Ascending aorta (tissue), 2 donors: Measurements from ENCODE around the gene SCN7A. TPM values are rescaled to one million over a fixed set of nuclear protein-coding genes. Genes with fewer than 3 reads are reported as not detected.
"Not testable (repeated sequence)": the region's sequence is repeated elsewhere in the genome, so short reads cannot be mapped to it uniquely, and the experiment has no call there.

Experiments used
- DNase-seq, 2 donors: peaks; one replicate each; pipeline ENCODE4 v3.0.0-alpha.2; 2019; ENCODE audit warnings: low spot score in 2 of 2
- H3K27ac ChIP-seq, 2 donors: fragments of 200-600 bp; sonication (generic); one replicate each; pipeline ENCODE4 v1.5.1; 2016 to 2017; ENCODE audit warnings: mild to moderate bottlenecking in 1 of 2
- H3K27me3 ChIP-seq: fragments of 200-600 bp; sonication (generic); one replicate; pipeline ENCODE4 v1.5.1; 2017
- H3K36me3 ChIP-seq, 2 donors: fragments of 200-600 bp; sonication (generic); one replicate each; pipeline ENCODE4 v1.5.1; 2016
- H3K4me1 ChIP-seq, 2 donors: fragments of 200-600 bp; sonication (generic); one replicate each; pipeline ENCODE4 v1.5.1; 2016 to 2017; ENCODE audit warnings: mild to moderate bottlenecking in 1 of 2
- H3K4me3 ChIP-seq, 2 donors: fragments of 200-600 bp; sonication (generic); one replicate each; pipeline ENCODE4 v1.5.1; 2016 to 2017; ENCODE audit warnings: mild to moderate bottlenecking in 1 of 2
- H3K9me3 ChIP-seq, 2 donors: fragments of 200-600 bp; sonication (generic); one replicate each; pipeline ENCODE4 v1.5.1; 2016
- intact Hi-C: fragments of 100-400 bp; cut with DNase I; formaldehyde crosslinking; loops from one replicate; pipeline ENCODE4 v1.15.1; 2023
- total RNA-seq: library from RNA; depleted of rRNA; stranded (reverse); fragments of >200 nt; gene quantifications from one replicate; pipeline ENCODE4 v1.1.0, GENCODE V29; 2016
- TF ChIP-seq, protein P1 (sequence below), 3 experiments: fragments of 200-600 bp in 2 of 3; fragments of 450-650 bp in 1 of 3; sonication (generic) in 2 of 3; IDR thresholded peaks; one replicate each; pipeline ENCODE4 v1.5.1; 2016 to 2019; ENCODE audit warnings: antibody characterized with exemption in 3 of 3, mild to moderate bottlenecking in 1 of 3, moderate library complexity in 1 of 3

Gene SCN7A
- total RNA-seq, 1 donor from 2014 or later, result 2.9 TPM

GRCh38 chr2:166410828-166411472 is 83.1 kb downstream of the SCN7A start:
- DNase-seq, result no peak
- Histone ChIP-seq H3K9me3 (no peaks in the 10 kb centered on the region), H3K27ac (no peak overlapping the region), H3K4me3 (no peak overlapping the region), H3K27me3 (no peaks in the 10 kb centered on the region), H3K4me1 (no peaks in the 10 kb centered on the region), H3K36me3 (no peaks in the 10 kb centered on the region)
- intact Hi-C loops, result no loop called here
- TF ChIP-seq, protein P1, sequence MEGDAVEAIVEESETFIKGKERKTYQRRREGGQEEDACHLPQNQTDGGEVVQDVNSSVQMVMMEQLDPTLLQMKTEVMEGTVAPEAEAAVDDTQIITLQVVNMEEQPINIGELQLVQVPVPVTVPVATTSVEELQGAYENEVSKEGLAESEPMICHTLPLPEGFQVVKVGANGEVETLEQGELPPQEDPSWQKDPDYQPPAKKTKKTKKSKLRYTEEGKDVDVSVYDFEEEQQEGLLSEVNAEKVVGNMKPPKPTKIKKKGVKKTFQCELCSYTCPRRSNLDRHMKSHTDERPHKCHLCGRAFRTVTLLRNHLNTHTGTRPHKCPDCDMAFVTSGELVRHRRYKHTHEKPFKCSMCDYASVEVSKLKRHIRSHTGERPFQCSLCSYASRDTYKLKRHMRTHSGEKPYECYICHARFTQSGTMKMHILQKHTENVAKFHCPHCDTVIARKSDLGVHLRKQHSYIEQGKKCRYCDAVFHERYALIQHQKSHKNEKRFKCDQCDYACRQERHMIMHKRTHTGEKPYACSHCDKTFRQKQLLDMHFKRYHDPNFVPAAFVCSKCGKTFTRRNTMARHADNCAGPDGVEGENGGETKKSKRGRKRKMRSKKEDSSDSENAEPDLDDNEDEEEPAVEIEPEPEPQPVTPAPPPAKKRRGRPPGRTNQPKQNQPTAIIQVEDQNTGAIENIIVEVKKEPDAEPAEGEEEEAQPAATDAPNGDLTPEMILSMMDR (IDR thresholded peaks at IDR 0.05), result no peak

- H3K27ac ChIP-seq, H3K36me3 ChIP-seq, H3K4me3 ChIP-seq, H3K4me1 ChIP-seq, H3K9me3 ChIP-seq, DNase-seq, intact Hi-C loops, H3K27me3 ChIP-seq: not testable (repeated sequence)
Measured at GRCh38 chr2:166407746-166408145, 86.3 kb downstream of the SCN7A start.

DNA sequence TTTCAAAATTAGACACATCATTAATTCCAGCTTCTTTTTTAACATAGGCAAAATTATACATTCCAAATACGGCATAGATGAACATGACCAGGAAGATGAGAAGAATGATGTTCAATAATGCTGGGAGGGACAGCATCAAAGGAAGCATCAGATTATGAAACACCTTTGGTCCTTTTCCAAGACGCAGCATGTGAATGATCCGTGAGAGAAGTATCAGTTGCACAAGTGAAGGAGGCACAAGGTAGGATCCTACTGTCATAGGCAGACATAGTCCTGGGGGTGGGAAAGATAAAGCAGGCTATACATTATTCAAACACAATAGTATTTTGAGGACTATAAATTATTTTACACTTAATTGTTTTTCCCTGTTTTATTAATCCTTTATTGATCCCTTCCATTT is 87.7 kb downstream of the SCN7A start:
- DNase-seq, result no peak
- Histone ChIP-seq H3K27me3 (no peaks in the 10 kb centered on the region), H3K4me3 (no peak overlapping the region), H3K9me3 (no peaks in the 10 kb centered on the region), H3K36me3 (no peaks in the 10 kb centered on the region), H3K4me1 (no peaks in the 10 kb centered on the region), H3K27ac (no peak overlapping the region)
- TF ChIP-seq, protein P1 (IDR thresholded peaks at IDR 0.05), result no peak
- intact Hi-C loops, result no loop called here

DNA sequence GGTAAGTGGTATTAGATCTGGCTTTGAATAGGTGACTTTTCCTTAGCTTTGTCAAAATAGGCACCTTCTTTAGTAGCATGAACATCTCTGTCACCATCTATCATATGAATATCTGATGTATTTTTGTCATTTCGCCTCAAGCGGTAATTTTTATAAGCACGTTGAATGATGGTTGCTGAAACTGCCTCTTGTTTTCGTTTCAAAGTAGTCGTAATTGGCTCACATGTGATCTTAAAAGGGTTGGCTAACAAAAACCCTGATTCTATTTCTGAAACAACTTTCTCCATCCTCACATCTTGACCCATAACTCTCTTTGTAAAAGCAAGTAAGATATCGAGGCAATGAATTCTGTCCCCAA is 88.5 kb downstream of the SCN7A start:
- no peak for DNase-seq
- no peaks in the 10 kb centered on the region for H3K4me1 ChIP-seq
- no peak overlapping the region for H3K27ac ChIP-seq
- no peaks in the 10 kb centered on the region for H3K27me3 ChIP-seq
- no peaks in the 10 kb centered on the region for H3K9me3 ChIP-seq
- TF ChIP-seq, protein P1 (IDR thresholded peaks at IDR 0.05), result no peak
- intact Hi-C loops, result no loop called here
- no peak overlapping the region for H3K4me3 ChIP-seq
- H3K36me3 ChIP-seq, result no peaks in the 10 kb centered on the region

GRCh38 chr2:166404831-166405568 is 89.0 kb downstream of the SCN7A start:
- Histone ChIP-seq H3K27me3 (no peaks in the 10 kb centered on the region), H3K36me3 (no peaks in the 10 kb centered on the region), H3K9me3 (no peaks in the 10 kb centered on the region), H3K4me3 (no peak overlapping the region), H3K27ac (no peak overlapping the region), H3K4me1 (no peaks in the 10 kb centered on the region)
- intact Hi-C loops, result no loop called here
- no peak for DNase-seq
- TF ChIP-seq, protein P1 (IDR thresholded peaks at IDR 0.05), result no peak

DNA sequence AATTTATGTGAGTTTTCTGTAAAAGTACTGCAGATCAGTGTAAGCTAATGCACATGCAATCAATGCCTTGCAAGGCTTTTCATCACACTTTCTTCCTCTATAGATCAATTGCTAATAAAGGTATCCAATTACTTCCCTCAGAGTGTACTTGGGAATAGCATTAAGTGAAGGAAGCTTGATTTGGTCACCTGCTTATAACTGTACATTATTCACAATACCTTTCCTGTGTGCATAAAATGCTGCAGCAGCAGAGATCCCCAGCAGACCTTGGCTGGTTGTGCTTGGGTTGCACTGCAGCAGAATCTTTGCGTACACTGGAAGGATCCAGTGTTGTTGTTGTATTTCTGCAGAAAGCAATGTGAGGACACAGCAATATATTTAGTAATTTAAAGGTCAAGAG is 99.8 kb downstream of the SCN7A start:
- no peaks in the 10 kb centered on the region for H3K36me3 ChIP-seq
- no peak overlapping the region for H3K4me3 ChIP-seq
- H3K27ac ChIP-seq, result no peak overlapping the region
- no peaks in the 10 kb centered on the region for H3K27me3 ChIP-seq
- no peak for DNase-seq
- TF ChIP-seq, protein P1 (IDR thresholded peaks at IDR 0.05), result no peak
- intact Hi-C loops, result no loop called here
- H3K4me1 ChIP-seq, result no peaks in the 10 kb centered on the region
- no peaks in the 10 kb centered on the region for H3K9me3 ChIP-seq
